Erythroblast (primary cell): ENCODE data around the gene CABS1.

Experiments used
- DNase-seq, 2 experiments: peaks; one replicate each; lab custom pipeline; 2025; lab: John Stamatoyannopoulos, UW
- GATA1 ChIP-seq: IDR thresholded peaks from 2 replicates; pipeline ENCODE4 v1.6.1; 2011; ENCODE audit warnings: low read depth, mild to moderate bottlenecking, control low read depth, low read length, moderate library complexity
- POLR2A ChIP-seq: IDR thresholded peaks from 2 replicates; pipeline ENCODE4 v1.6.1; 2011; ENCODE audit warnings: mild to moderate bottlenecking, low read length

The CABS1 gene

GRCh38 chr4:70334681-70335080, at the start of gene CABS1:
Gene CABS1, plus strand, starts transcription at chr4:70334981. Its CDS starts 59 bp downstream, at chr4:70335040.
- TF ChIP-seq POLR2A: no peak
- TF ChIP-seq GATA1: no peak

DNA sequence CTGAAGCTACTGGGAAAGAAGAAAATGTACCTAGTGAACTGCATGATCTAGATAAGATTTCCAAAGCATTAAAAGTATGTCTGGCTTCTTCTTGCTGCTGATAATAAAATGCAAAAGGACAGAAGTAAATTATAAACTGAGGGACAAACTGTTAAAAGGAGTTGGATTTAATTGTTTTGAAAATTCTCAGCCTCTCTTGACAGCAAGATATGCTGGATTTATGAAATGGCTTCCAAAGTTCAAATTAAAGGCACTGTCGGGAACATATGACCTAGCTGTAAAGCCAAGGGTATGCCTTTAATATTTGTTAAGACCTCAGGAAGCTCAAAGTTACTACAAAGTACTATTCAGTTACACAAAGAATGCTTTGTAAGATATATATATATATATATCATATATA, 46.1 kb upstream of the CABS1 start:
- no peak for TF ChIP-seq GATA1
- TF ChIP-seq POLR2A: no peak
- no peak for DNase-seq

More at GRCh38 chr4:70334681-70335080, at the start of gene CABS1:
- DNase-seq: no peak

DNA sequence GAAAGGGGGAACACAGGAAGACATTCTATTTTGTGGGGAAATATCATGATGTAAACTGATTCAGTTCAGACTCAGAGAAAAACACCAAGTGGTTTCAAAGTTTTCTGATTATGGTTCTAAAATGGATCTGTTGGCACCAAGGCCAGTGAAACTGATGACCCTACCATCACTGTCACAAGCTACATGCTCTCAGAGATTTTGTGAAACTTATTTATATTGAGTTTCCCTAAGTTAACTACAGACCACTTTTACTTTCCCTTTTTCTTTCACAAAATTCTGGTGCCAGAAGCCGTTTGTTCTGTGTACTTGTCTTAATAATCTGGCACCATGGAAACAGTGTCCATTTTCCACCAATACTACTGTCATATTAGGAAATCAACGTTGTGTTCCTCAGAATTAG, 43.4 kb upstream of the CABS1 start:
- TF ChIP-seq GATA1 (no peak), POLR2A (no peak)
- DNase-seq: no peak

DNA sequence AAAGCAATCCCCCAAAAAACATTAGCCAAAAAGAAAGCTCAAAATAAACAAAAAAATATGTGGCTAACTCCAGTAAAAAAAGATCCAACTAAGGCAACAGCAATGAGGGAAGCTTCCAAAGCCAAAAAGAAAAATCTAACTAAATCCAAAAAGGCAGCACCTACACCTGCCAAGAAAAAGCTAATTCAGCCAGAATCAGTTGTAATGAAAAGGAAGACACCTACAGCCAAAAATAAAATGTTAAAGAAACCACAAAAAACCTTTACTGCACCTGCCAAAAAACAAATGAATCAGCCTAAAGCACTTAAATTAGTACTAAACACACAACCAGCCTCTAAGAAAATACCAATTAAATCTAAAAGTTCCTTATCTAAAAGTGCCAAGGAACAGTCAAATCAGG, 37.2 kb upstream of the CABS1 start:
- TF ChIP-seq GATA1 (no peak), POLR2A (no peak)
- no peak for DNase-seq

- TF ChIP-seq POLR2A (no peak), GATA1 (no peak)
- no peak for DNase-seq
Observed at GRCh38 chr4:70298051-70298450, 36.7 kb upstream of the CABS1 start.

- no peak for DNase-seq
- TF ChIP-seq POLR2A: no peak
- TF ChIP-seq GATA1: no peak
Observed at GRCh38 chr4:70299643-70300042, 35.1 kb upstream of the CABS1 start.

DNA sequence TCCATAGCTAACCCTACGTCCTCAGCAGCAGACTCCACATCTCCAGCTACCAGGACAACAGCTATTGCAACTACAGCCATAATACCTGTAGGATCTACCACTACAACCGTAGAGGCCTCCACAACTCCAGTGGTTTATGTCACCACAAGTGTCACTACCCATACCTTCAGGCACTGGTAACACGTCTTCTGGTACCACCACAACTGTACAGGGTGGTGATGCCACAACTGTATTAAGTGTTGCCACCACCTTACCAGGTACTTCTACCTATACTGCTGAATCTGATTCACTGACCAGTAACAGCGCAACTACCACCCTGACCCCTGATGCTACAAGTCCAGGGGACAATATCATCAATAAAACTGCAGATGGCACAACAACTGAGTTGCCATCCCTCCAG, 34.6 kb upstream of the CABS1 start:
- TF ChIP-seq POLR2A (no peak), GATA1 (no peak)
- no peak for DNase-seq

- TF ChIP-seq POLR2A (no peak), GATA1 (no peak)
- no peak for DNase-seq
Observed at GRCh38 chr4:70303090-70303489, 31.7 kb upstream of the CABS1 start.

DNA sequence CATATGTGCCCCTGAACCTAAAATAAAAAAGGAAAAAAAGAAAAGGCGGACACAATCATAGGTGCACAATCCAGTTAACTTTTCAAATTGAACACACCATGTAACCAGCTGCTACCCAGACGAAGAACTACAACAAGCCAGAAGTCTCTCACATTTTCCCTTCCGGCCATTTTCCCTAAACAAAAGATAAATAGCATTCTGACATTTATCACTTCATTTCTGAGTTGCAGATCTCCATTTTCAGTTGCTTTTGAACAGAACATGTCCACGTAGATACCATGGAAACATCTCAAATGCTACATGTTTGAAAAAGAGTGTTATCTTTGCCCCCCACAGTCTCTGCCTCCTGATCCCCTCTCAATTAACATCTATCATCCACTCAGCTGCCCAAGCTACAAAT, 29.2 kb upstream of the CABS1 start:
- no peak for TF ChIP-seq POLR2A
- no peak for TF ChIP-seq GATA1
- no peak for DNase-seq

- TF ChIP-seq POLR2A (no peak), GATA1 (no peak)
- no peak for DNase-seq
Observed at GRCh38 chr4:70306076-70306475, 28.7 kb upstream of the CABS1 start.

DNA sequence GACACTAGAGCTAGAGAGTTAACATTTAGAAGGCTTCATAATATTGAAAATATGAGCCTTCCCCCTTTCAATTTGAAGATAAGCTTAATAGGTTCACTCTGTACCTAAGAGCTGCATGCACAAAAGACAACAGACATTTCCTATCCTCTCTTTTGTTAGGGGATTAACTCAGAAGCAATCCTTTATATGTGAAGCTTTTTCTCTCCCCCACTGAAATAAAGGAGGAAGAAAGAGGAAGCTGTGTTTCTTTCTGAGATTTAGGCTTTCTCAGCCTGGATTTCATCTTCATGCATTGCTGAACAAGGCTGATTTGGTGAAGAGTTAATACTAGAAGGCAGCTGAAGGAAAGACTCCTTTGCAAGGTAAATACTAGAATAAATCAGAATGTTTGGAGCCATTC, 21.0 kb upstream of the CABS1 start:
- no peak for DNase-seq
- TF ChIP-seq POLR2A: no peak
- no peak for TF ChIP-seq GATA1

DNA sequence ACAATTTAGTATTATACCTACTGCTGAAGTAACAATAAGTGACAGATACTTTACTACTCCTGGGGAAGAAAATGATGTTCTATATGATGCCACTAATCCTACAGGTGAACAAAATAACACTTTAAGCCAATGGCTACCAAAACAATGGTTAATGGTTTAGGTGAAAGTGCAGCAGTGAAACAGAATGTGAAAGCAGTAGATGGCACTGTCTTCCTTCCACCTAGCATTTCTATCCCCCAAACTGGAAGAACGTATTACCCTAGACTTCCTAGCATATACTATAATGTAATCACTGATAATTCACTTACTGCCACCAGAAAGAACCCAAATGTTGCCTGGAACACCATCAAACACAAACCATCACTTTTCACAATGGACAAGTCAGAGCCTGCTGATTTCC, 18.9 kb upstream of the CABS1 start:
- TF ChIP-seq GATA1 (no peak), POLR2A (no peak)
- no peak for DNase-seq

GRCh38 chr4:70326052-70326451, 8.7 kb upstream of the CABS1 start:
- no peak for DNase-seq
- TF ChIP-seq POLR2A: no peak
- TF ChIP-seq GATA1: no peak

DNA sequence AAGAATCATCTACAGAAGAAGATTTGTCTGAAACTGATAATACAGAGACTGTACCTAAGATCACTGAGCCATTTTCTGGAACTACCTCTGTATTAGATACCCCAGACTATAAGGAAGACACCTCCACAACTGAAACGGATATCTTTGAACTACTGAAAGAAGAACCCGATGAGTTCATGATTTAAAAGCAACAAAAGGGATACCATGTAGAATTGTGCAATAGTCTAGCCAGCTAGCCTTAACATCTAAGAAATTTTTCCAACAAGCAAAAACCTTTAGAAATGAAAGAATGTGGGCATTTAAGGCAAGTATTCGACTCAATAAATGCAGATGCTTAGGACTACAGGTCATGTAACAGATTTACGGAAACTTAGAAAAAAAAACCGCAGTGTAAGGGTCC, 1.3 kb downstream of the CABS1 start:
- TF ChIP-seq POLR2A (no peak), GATA1 (no peak)
- DNase-seq: no peak

GRCh38 chr4:70337886-70338420, 3.2 kb downstream of the CABS1 start:
- TF ChIP-seq POLR2A (no peak), GATA1 (no peak)

DNA sequence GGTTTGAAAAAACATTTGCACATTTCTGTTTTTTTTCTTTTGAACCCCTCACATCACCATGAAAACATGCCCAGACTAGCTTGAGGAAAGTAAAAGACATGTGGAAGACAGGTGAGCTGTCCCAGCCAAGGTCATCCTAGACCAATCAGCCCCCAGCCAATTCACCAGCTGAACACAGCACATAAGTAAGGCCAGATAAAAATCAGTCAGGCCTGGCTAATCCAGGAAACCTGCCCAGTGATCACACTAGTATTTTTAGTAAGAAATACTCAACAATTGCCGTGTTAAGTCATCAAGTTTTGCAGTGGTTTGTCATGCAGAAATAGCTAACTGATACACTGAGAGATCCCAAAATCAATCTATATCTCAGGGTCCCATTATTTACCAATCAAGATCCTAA, 21.4 kb downstream of the CABS1 start:
- DNase-seq: no peak
- TF ChIP-seq POLR2A (no peak), GATA1 (no peak)

More at GRCh38 chr4:70337886-70338420, 3.2 kb downstream of the CABS1 start:
- no peak for DNase-seq
